8988T (cell line): Measurements from ENCODE around the gene TBRG4.

ENCODE experiments used
- DNase-seq: peaks from one replicate; pipeline ENCODE4 v3.0.0; 2011

TBRG4 gene

GRCh38 chr7:45140827-45141226 lies 29.3 kb upstream of the TBRG4 start:
- no peak for DNase-seq

- DNase-seq = no peak
Measured at GRCh38 chr7:45138433-45139267, 27.2 kb upstream of the TBRG4 start.

- peak; percentile 59 for DNase-seq
Measured at GRCh38 chr7:45136106-45137060, 24.9 kb upstream of the TBRG4 start.

GRCh38 chr7:45133877-45134276 lies 22.4 kb upstream of the TBRG4 start:
- no peak for DNase-seq

GRCh38 chr7:45133352-45133751 lies 21.9 kb upstream of the TBRG4 start:
- no peak for DNase-seq

- DNase-seq = no peak
Measured at GRCh38 chr7:45132708-45133320, 21.3 kb upstream of the TBRG4 start.

GRCh38 chr7:45131891-45132290 lies 20.4 kb upstream of the TBRG4 start:
- no peak for DNase-seq

- DNase-seq = no peak
Measured at GRCh38 chr7:45130910-45131309, 19.4 kb upstream of the TBRG4 start.

- DNase-seq = no peak
Measured at GRCh38 chr7:45129906-45130305, 18.4 kb upstream of the TBRG4 start.

GRCh38 chr7:45129181-45129800 lies 17.8 kb upstream of the TBRG4 start:
- no peak for DNase-seq

- DNase-seq = no peak
Measured at GRCh38 chr7:45126920-45127319, 15.4 kb upstream of the TBRG4 start.

- DNase-seq = no peak
Measured at GRCh38 chr7:45126201-45126600, 14.7 kb upstream of the TBRG4 start.

- DNase-seq = no peak
Measured at GRCh38 chr7:45125193-45125904, 13.9 kb upstream of the TBRG4 start.

- no peak for DNase-seq
Measured at GRCh38 chr7:45123913-45124710, 12.6 kb upstream of the TBRG4 start.

GRCh38 chr7:45122975-45123860 lies 11.7 kb upstream of the TBRG4 start:
- no peak for DNase-seq

- no peak for DNase-seq
Measured at GRCh38 chr7:45119550-45119949, 8.1 kb upstream of the TBRG4 start.

- no peak for DNase-seq
Measured at GRCh38 chr7:45118889-45119331, 7.4 kb upstream of the TBRG4 start.

GRCh38 chr7:45118292-45118691 lies 6.8 kb upstream of the TBRG4 start:
- no peak for DNase-seq

GRCh38 chr7:45117582-45117981 lies 6.1 kb upstream of the TBRG4 start:
- DNase-seq = no peak

- DNase-seq = no peak
Measured at GRCh38 chr7:45116048-45116447, 4.6 kb upstream of the TBRG4 start.
